NCI-H526 (cell line): ENCODE results near the gene GARIN5A.

Experiments
- DNase-seq, 2 experiments: peaks; one replicate each; lab custom pipeline; 2025; lab: John Stamatoyannopoulos, UW

GARIN5A gene

DNA sequence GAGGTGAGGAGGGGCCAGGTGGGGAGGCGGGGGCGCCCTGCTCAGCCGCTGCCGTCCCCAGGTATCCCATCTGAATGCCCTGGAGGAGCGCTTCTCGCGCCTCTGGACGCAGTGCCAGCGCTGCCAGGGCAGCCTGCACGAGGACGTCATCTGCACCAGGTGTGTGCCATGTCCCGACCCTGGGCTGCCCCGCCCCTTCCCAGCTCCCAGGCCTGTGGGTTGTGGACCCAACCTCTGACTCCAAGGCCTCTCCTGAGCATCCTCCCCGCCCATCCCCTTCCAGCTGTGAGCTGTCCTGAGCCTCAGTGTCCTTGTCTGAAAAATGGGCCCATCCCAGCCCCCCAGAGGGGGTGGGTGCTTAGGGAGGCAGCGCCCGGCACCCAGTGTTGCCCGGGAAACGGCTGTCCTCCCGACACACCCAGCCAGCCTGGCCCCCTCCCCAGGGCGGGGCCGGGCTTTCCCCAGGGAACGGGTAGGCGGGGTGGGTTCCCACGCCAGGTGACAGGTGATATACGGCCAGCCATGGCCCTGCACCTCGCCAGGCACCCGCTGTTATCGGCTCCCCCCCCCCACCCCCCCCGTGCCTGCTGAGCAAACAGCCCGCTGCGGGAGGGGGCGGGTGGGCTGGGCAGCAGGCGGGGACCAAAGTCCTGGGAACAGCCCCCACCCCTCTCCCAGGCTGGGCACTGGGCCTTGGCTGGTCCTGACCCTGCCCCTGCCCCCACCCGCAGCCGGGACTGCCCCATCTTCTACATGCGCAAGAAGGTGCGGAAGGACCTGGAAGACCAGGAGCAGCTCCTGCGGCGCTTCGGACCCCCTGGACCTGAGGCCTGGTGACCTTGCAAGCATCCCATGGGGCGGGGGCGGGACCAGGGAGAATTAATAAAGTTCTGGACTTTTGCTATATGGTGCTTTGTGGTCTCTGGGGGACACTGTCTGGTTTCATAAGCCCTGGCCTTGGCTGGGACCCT, 59.3 kb downstream of the GARIN5A start:
- peak; percentile 47 to 85 for DNase-seq
